Hepatocyte (in vitro differentiated cells): ENCODE measurements around the gene INPP5K. TPM values are rescaled to one million over a fixed set of nuclear protein-coding genes. Genes with fewer than 3 reads are reported as not detected.
A peak's percentile ranks its signal among the peaks of the same experiment; 100 is the strongest.

Experiments used
- DNase-seq: peaks from one replicate; pipeline ENCODE4 v3.0.0-alpha.2; 2016; ENCODE audit warnings: low spot score
- H2AFZ ChIP-seq: fragments of 200-600 bp; sonication (generic); 2 replicates; pipeline ENCODE4 v1.6.0; 2016; ENCODE audit warnings: antibody characterized with exemption, mild to moderate bottlenecking
- H3K27ac ChIP-seq: fragments of 200-600 bp; sonication (generic); 2 replicates; pipeline ENCODE4 v1.5.1; 2016; ENCODE audit warnings: mild to moderate bottlenecking
- H3K27me3 ChIP-seq: fragments of 200-600 bp; sonication (generic); 2 replicates; pipeline ENCODE4 v1.6.1; 2016
- H3K36me3 ChIP-seq: fragments of 200-600 bp; sonication (generic); replicated peaks from 2 replicates; pipeline ENCODE4 v1.5.1; 2016; ENCODE audit warnings: low read depth; ENCODE audit not compliant: insufficient read depth
- H3K4me1 ChIP-seq: fragments of 200-600 bp; sonication (generic); 2 replicates; pipeline ENCODE4 v1.5.1; 2016; ENCODE audit warnings: mild to moderate bottlenecking, moderate library complexity; ENCODE audit not compliant: insufficient read depth
- H3K4me2 ChIP-seq: fragments of 200-600 bp; sonication (generic); 2 replicates; pipeline ENCODE4 v1.6.0; 2016
- H3K4me3 ChIP-seq: fragments of 200-600 bp; sonication (generic); 2 replicates; pipeline ENCODE4 v1.5.1; 2016; ENCODE audit warnings: mild to moderate bottlenecking
- H3K79me2 ChIP-seq: fragments of 200-600 bp; sonication (generic); 2 replicates; pipeline ENCODE4 v1.6.0; 2017; ENCODE audit warnings: mild to moderate bottlenecking
- H3K9me2 ChIP-seq: fragments of 200-600 bp; sonication (generic); replicated peaks from 2 replicates; pipeline ENCODE4 v1.6.0; 2017; ENCODE audit warnings: mild to moderate bottlenecking; ENCODE audit not compliant: insufficient read depth
- H3K9me3 ChIP-seq: fragments of 200-600 bp; sonication (generic); 2 replicates; pipeline ENCODE4 v1.5.1; 2016; ENCODE audit warnings: low read depth, mild to moderate bottlenecking
- H4K20me1 ChIP-seq: fragments of 200-600 bp; sonication (generic); 2 replicates; pipeline ENCODE4 v1.6.0; 2016; ENCODE audit warnings: mild to moderate bottlenecking; ENCODE audit not compliant: insufficient read depth, poor library complexity, severe bottlenecking
- EZH2 ChIP-seq: fragments of 200-600 bp; sonication (generic); IDR thresholded peaks from 2 replicates; pipeline ENCODE4 v1.6.1; 2016; ENCODE audit warnings: antibody characterized with exemption, mild to moderate bottlenecking, borderline replicate concordance
- EZH2phosphoT487 ChIP-seq: fragments of 200-600 bp; sonication (generic); IDR thresholded peaks from one replicate; pipeline ENCODE4 v1.6.1; 2018; ENCODE audit warnings: antibody characterized with exemption, mild to moderate bottlenecking, low read depth, moderate library complexity; ENCODE audit not compliant: unreplicated experiment, severe bottlenecking
- WGBS: methylation state at CpG from one replicate; pipeline ENCODE4 v1.1.6; 2016; ENCODE audit warnings: low lambda C conversion rate; ENCODE audit errors: missing lambda C conversion rate; 5-methylcytosine and 5-hydroxymethylcytosine counted together
- polyA plus RNA-seq: library from polyadenylated mRNA; unstranded; fragments of >200 nt; fragmentation: Nextera tagmentation; extraction: Ambion mirVana; gene quantifications from 2 replicates; pipeline ENCODE4 v1.2.1, GENCODE V29; 2016
- total RNA-seq: library from RNA; depleted of rRNA; stranded (reverse); fragments of >200 nt; gene quantifications from 2 replicates; pipeline ENCODE4 v1.2.3, GENCODE V29; 2014
- TF ChIP-seq, protein P1 (sequence below): fragments of 200-600 bp; sonication (generic); IDR thresholded peaks from 2 replicates; pipeline ENCODE4 v1.5.1; 2016; ENCODE audit warnings: antibody characterized with exemption, mild to moderate bottlenecking; ENCODE audit not compliant: poor library complexity

INPP5K gene
- total and polyA plus RNA-seq, 2 experiments from 2014 or later, result 34.7 to 40.4 TPM

DNA sequence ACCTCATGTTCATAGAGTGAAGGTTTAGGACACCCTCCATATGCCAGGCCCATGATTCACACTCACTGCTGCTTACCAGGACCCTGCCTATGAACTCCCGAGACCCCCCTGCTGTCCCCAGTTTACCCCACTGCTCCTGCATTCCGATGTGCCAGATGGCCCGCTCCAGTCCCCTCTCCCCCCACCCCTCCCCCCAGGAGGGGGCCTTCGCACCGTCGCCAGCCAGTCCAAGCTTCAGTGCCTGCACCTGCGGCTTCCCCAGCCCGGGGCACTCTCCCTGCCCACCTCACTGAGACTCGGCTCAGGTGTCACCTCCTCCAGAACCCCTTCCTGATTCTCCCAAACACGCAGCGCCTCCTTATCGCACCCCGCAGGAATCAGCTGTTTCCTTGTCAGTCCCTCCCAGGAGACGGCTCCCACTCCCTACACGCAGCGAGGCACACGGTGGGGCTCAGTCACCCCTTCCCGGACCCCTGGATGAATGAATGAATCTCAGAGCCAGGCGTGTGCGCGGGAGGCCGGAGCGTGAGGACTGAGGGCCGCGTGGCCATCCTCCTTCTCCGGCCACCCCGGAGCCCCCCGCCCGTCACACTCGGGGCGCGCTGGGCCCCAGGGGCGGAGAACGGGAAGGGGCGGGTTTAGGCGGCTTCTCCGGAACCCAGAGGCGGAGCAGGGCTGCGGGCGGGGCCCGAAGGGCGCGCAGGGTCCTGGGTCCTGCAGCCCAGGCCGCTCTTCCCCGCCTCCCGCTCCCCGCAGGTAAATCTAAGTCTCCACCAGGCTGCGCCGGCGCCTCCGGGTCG is 25.6 kb downstream of the INPP5K start:
- Histone ChIP-seq H3K4me1 (peaks cover 47% of the 10 kb centered on the region), H3K27me3 (no peaks in the 10 kb centered on the region)
- peak; percentile 83 for DNase-seq

GRCh38 chr17:1488826-1489270 is 27.6 kb downstream of the INPP5K start:
- Histone ChIP-seq H3K4me2 (peak overlapping the region; percentile 99), H2AFZ (no peak overlapping the region), H3K27me3 (no peaks in the 10 kb centered on the region), H3K79me2 (peaks cover 42% of the 10 kb centered on the region), H3K27ac (peak overlapping the region; percentile 99), H4K20me1 (no peaks in the 10 kb centered on the region), H3K9me2 (no peaks in the 10 kb centered on the region), H3K36me3 (no peaks in the 10 kb centered on the region), H3K4me3 (no peak overlapping the region), H3K9me3 (no peaks in the 10 kb centered on the region), H3K4me1 (peaks cover 47% of the 10 kb centered on the region)
- 69% methylated on average over 7 of the region's 7 CpGs for WGBS
- TF ChIP-seq, protein P1, sequence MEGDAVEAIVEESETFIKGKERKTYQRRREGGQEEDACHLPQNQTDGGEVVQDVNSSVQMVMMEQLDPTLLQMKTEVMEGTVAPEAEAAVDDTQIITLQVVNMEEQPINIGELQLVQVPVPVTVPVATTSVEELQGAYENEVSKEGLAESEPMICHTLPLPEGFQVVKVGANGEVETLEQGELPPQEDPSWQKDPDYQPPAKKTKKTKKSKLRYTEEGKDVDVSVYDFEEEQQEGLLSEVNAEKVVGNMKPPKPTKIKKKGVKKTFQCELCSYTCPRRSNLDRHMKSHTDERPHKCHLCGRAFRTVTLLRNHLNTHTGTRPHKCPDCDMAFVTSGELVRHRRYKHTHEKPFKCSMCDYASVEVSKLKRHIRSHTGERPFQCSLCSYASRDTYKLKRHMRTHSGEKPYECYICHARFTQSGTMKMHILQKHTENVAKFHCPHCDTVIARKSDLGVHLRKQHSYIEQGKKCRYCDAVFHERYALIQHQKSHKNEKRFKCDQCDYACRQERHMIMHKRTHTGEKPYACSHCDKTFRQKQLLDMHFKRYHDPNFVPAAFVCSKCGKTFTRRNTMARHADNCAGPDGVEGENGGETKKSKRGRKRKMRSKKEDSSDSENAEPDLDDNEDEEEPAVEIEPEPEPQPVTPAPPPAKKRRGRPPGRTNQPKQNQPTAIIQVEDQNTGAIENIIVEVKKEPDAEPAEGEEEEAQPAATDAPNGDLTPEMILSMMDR, result no peak
- TF ChIP-seq EZH2phosphoT487, result no peak
- TF ChIP-seq EZH2, result no peak
- no peak for DNase-seq

More for the DNA sequence above, 25.6 kb downstream of the INPP5K start:
- H3K4me3 ChIP-seq, result peak overlapping the region; percentile 70
- H3K4me2 ChIP-seq, result peak overlapping the region; percentile 99
- peaks cover 32% of the 10 kb centered on the region for H3K79me2 ChIP-seq
- no peaks in the 10 kb centered on the region for H3K36me3 ChIP-seq
- no peaks in the 10 kb centered on the region for H4K20me1 ChIP-seq
- no peaks in the 10 kb centered on the region for H3K9me2 ChIP-seq
- H3K9me3 ChIP-seq, result no peaks in the 10 kb centered on the region
- peak overlapping the region; percentile 88 for H3K27ac ChIP-seq
- TF ChIP-seq EZH2phosphoT487 (no peak), EZH2 (no peak)
- TF ChIP-seq, protein P1, result no peak
- H2AFZ ChIP-seq, result peak overlapping the region; percentile 83
- 2% methylated on average over 26 of the region's 52 CpGs for WGBS

DNA sequence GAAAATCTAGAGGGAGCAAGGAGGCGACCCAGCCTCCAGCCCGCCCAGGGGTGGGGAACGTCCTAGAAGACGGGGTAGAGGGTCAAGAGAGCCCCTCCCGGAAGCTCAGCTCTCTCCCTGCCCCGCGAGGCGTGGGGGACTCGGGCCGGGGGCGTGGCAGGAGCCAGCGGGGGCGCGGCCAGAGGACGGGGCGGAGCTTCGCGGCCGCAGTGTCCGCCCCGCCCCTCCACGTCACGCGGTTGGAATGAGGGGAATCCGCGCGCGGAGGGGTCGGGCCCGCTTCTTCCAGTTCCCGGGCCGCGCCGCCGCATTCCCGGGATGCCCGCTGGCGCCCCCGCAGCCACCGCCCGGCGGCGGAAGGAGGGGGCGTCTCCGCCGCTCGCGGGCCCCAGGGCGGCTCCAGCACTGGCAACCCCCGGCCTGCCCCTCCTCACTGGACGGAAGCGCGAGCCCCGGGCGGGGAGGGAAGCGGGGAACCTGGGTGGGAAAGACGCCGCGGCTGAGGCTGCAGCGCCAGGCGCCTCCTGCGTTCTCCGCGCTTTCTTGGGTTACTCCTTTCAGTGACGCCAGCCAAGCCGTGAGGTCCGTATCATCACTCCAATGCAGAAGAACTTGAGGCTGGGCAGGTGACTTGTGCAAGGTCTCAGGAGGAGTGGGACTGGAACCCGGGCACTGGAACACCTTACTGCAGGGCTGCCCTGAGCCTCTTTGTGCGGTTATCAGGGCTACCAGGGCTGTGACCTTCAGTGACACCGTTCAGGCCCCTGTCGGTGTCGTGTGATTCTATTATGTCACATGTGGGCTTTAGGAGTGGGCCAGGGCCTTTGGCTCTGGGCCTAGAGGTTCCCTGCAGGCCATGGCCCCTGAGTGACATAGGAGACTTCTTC is 28.2 kb downstream of the INPP5K start:
- Histone ChIP-seq H2AFZ (peak overlapping the region; percentile 1), H3K9me2 (no peaks in the 10 kb centered on the region), H3K4me3 (peak overlapping the region; percentile 31), H3K79me2 (peaks cover 48% of the 10 kb centered on the region), H3K9me3 (no peaks in the 10 kb centered on the region), H3K27ac (peak overlapping the region; percentile 99), H3K36me3 (no peaks in the 10 kb centered on the region), H3K4me2 (peak overlapping the region; percentile 99), H4K20me1 (no peaks in the 10 kb centered on the region), H3K4me1 (peaks cover 47% of the 10 kb centered on the region), H3K27me3 (no peaks in the 10 kb centered on the region)
- 4% methylated on average over 46 of the region's 72 CpGs for WGBS
- TF ChIP-seq, protein P1, result no peak
- TF ChIP-seq EZH2phosphoT487 (no peak), EZH2 (no peak)
- DNase-seq, result peak; percentile 97
